Thyroid gland (tissue), 4 donors: ENCODE data around the gene NPC1.

Source experiments
- CTCF ChIP-seq, 6 experiments: fragments of 200-600 bp in 3 of 6; fragments of 450-650 bp in 3 of 6; sonication (generic) in 3 of 6; IDR thresholded peaks; one replicate each; pipeline ENCODE4 v1.5.1; 2016 to 2019; ENCODE audit warnings: antibody characterized with exemption in 6 of 6, mild to moderate bottlenecking in 2 of 6, inconsistent platforms in 1 of 6, moderate library complexity in 1 of 6
- POLR2A ChIP-seq, 2 donors: fragments of 450-650 bp; IDR thresholded peaks; one replicate each; pipeline ENCODE4 v1.6.1; 2017; ENCODE audit warnings: antibody characterized with exemption in 2 of 2, mild to moderate bottlenecking in 2 of 2, moderate library complexity in 1 of 2

- TF ChIP-seq CTCF (IDR thresholded peaks at IDR 0.05) (no peak), POLR2A (IDR thresholded peaks at IDR 0.05) (no peak)
Observed at GRCh38 chr18:23636071-23636399, 49.7 kb upstream of the NPC1 start.
